Kidney capillary endothelial cell (primary cell): ENCODE measurements around the gene BTRC.

ENCODE experiments used
- DNase-seq: peaks from one replicate; pipeline ENCODE4 v3.0.0-alpha.2; 2018; ENCODE audit warnings: low spot score

BTRC gene

GRCh38 chr10:101484175-101484745 is 130.3 kb downstream of the BTRC start:
- no peak for DNase-seq

GRCh38 chr10:101485207-101485606 is 131.2 kb downstream of the BTRC start:
- no peak for DNase-seq

GRCh38 chr10:101485681-101486554 is 132.0 kb downstream of the BTRC start:
- no peak for DNase-seq

GRCh38 chr10:101487399-101487798 is 133.4 kb downstream of the BTRC start:
- DNase-seq, result no peak

GRCh38 chr10:101489355-101489754 is 135.4 kb downstream of the BTRC start:
- peak; percentile 11 for DNase-seq

- no peak for DNase-seq
Observed at GRCh38 chr10:101490026-101490425, 136.1 kb downstream of the BTRC start.

GRCh38 chr10:101492205-101492604 is 138.2 kb downstream of the BTRC start:
- no peak for DNase-seq

- no peak for DNase-seq
Observed at GRCh38 chr10:101492814-101493213, 138.8 kb downstream of the BTRC start.

- no peak for DNase-seq
Observed at GRCh38 chr10:101493249-101493648, 139.3 kb downstream of the BTRC start.

- no peak for DNase-seq
Observed at GRCh38 chr10:101493782-101494281, 139.9 kb downstream of the BTRC start.

- DNase-seq, result no peak
Observed at GRCh38 chr10:101494650-101495049, 140.7 kb downstream of the BTRC start.

GRCh38 chr10:101495324-101495925 is 141.5 kb downstream of the BTRC start:
- DNase-seq, result no peak

- DNase-seq, result no peak
Observed at GRCh38 chr10:101504438-101504837, 150.5 kb downstream of the BTRC start.

- DNase-seq, result no peak
Observed at GRCh38 chr10:101506829-101507661, 153.1 kb downstream of the BTRC start.

- DNase-seq, result no peak
Observed at GRCh38 chr10:101507828-101508227, 153.9 kb downstream of the BTRC start.

- DNase-seq, result no peak
Observed at GRCh38 chr10:101511938-101512337, 158.0 kb downstream of the BTRC start.

- no peak for DNase-seq
Observed at GRCh38 chr10:101512738-101513137, 158.8 kb downstream of the BTRC start.

- DNase-seq, result no peak
Observed at GRCh38 chr10:101513733-101514132, 159.8 kb downstream of the BTRC start.

- DNase-seq, result no peak
Observed at GRCh38 chr10:101525848-101526247, 171.9 kb downstream of the BTRC start.

- DNase-seq, result no peak
Observed at GRCh38 chr10:101529207-101529606, 175.2 kb downstream of the BTRC start.

GRCh38 chr10:101529725-101530553 is 176.0 kb downstream of the BTRC start:
- no peak for DNase-seq
